SK-N-SH treated with all-trans-retinoic acid at 6 μM for 48 hours (cell line): Measurements from ENCODE around the gene AMER2.

ENCODE experiments used
- ATAC-seq: fragments of 200-7000 bp; cut with Tn5 transposase; 3 replicates; pipeline ENCODE4 v1.9.1; 2020; ENCODE audit warnings: mild to moderate bottlenecking, moderate library complexity
- ARNTL ChIP-seq: fragments of 450-650 bp; formaldehyde crosslinking; IDR thresholded peaks from 2 replicates; pipeline ENCODE4 v1.5.0; 2020; ENCODE audit warnings: low read depth, mild to moderate bottlenecking, moderate library complexity, borderline replicate concordance
- BACH2 ChIP-seq: fragments of 250-450 bp; sonication (Bioruptor Pico); IDR thresholded peaks from 2 replicates; pipeline ENCODE4 v1.9.0; 2021; ENCODE audit warnings: mild to moderate bottlenecking, borderline replicate concordance
- CSDC2 ChIP-seq: fragments of 250-450 bp; sonication (Bioruptor Pico); IDR thresholded peaks from 2 replicates; pipeline ENCODE4 v1.5.0; 2020; ENCODE audit warnings: mild to moderate bottlenecking, moderate library complexity
- CSRNP3 ChIP-seq: fragments of 250-450 bp; sonication (Bioruptor Pico); IDR thresholded peaks from 2 replicates; pipeline ENCODE4 v1.5.1; 2021; ENCODE audit warnings: mild to moderate bottlenecking, moderate library complexity
- ESRRG ChIP-seq: fragments of 250-450 bp; sonication (Bioruptor Pico); IDR thresholded peaks from 2 replicates; pipeline ENCODE4 v1.6.1; 2021; ENCODE audit warnings: mild to moderate bottlenecking
- GLIS3 ChIP-seq: fragments of 250-450 bp; sonication (Bioruptor Pico); IDR thresholded peaks from 2 replicates; pipeline ENCODE4 v1.5.0; 2020; ENCODE audit warnings: mild to moderate bottlenecking, moderate library complexity
- ISL1 ChIP-seq: fragments of 250-450 bp; sonication (Bioruptor Pico); IDR thresholded peaks from 2 replicates; pipeline ENCODE4 v2.1.2; 2022; ENCODE audit warnings: mild to moderate bottlenecking, moderate library complexity
- OSR1 ChIP-seq: fragments of 250-450 bp; sonication (Bioruptor Pico); IDR thresholded peaks from 2 replicates; pipeline ENCODE4 v1.8.0; 2022; ENCODE audit warnings: moderate library complexity, mild to moderate bottlenecking, inconsistent platforms
- POU6F1 ChIP-seq: fragments of 250-450 bp; sonication (Bioruptor Pico); IDR thresholded peaks from 2 replicates; pipeline ENCODE4 v1.8.0; 2021; ENCODE audit warnings: low read depth, mild to moderate bottlenecking, moderate library complexity, borderline replicate concordance
- PPARA ChIP-seq: fragments of 250-450 bp; sonication (Bioruptor Pico); IDR thresholded peaks from 2 replicates; pipeline ENCODE4 v1.5.0; 2020; ENCODE audit warnings: mild to moderate bottlenecking, borderline replicate concordance
- RARB ChIP-seq: fragments of 250-450 bp; sonication (Bioruptor Pico); IDR thresholded peaks from 2 replicates; pipeline ENCODE4 v1.8.0; 2021; ENCODE audit warnings: mild to moderate bottlenecking, moderate library complexity
- SNAI2 ChIP-seq: fragments of 250-450 bp; sonication (Bioruptor Pico); IDR thresholded peaks from 2 replicates; pipeline ENCODE4 v1.5.0; 2020; ENCODE audit warnings: mild to moderate bottlenecking, moderate library complexity
- TCF4 ChIP-seq: fragments of 250-450 bp; sonication (Bioruptor Pico); IDR thresholded peaks from 2 replicates; pipeline ENCODE4 v1.8.0; 2021; ENCODE audit warnings: mild to moderate bottlenecking, moderate library complexity, borderline replicate concordance
- TOX ChIP-seq: fragments of 250-450 bp; sonication (Bioruptor Pico); IDR thresholded peaks from 2 replicates; pipeline ENCODE4 v1.8.0; 2021; ENCODE audit warnings: mild to moderate bottlenecking, moderate library complexity, borderline replicate concordance
- TSHZ2 ChIP-seq: fragments of 250-450 bp; sonication (Bioruptor Pico); IDR thresholded peaks from 2 replicates; pipeline ENCODE4 v1.5.0; 2020; ENCODE audit warnings: mild to moderate bottlenecking, moderate library complexity
- ZC3H10 ChIP-seq: fragments of 250-450 bp; sonication (Bioruptor Pico); IDR thresholded peaks from 2 replicates; pipeline ENCODE4 v1.5.1; 2021; ENCODE audit warnings: mild to moderate bottlenecking, moderate library complexity
- ZFP3 ChIP-seq: fragments of 250-450 bp; sonication (Bioruptor Pico); IDR thresholded peaks from 2 replicates; pipeline ENCODE4 v1.5.0; 2020; ENCODE audit warnings: mild to moderate bottlenecking, moderate library complexity
- ZFP30 ChIP-seq: fragments of 450-650 bp; formaldehyde crosslinking; IDR thresholded peaks from 2 replicates; pipeline ENCODE4 v1.5.0; 2022; ENCODE audit warnings: mild to moderate bottlenecking, moderate library complexity
- ZNF565 ChIP-seq: fragments of 450-650 bp; formaldehyde crosslinking; conservative IDR thresholded peaks from 2 replicates; pipeline ENCODE4 v1.5.0; 2020; ENCODE audit warnings: low read depth, mild to moderate bottlenecking, moderate library complexity
- ZNF70 ChIP-seq: fragments of 450-650 bp; formaldehyde crosslinking; IDR thresholded peaks from 2 replicates; pipeline ENCODE4 v1.5.0; 2020; ENCODE audit warnings: mild to moderate bottlenecking, moderate library complexity
- ZNF8 ChIP-seq: fragments of 450-650 bp; formaldehyde crosslinking; IDR thresholded peaks from 2 replicates; pipeline ENCODE4 v1.5.0; 2020; ENCODE audit warnings: mild to moderate bottlenecking, moderate library complexity
- TF ChIP-seq, protein P1 (sequence below): fragments of 250-450 bp; sonication (Bioruptor Pico); IDR thresholded peaks from 2 replicates; pipeline ENCODE4 v1.8.0; 2020; ENCODE audit warnings: mild to moderate bottlenecking, moderate library complexity, borderline replicate concordance
- TF ChIP-seq, protein P2 (sequence below): fragments of 250-450 bp; sonication (Bioruptor Pico); IDR thresholded peaks from 2 replicates; pipeline ENCODE4 v1.5.1; 2020; ENCODE audit warnings: low read depth, mild to moderate bottlenecking, moderate library complexity

Gene AMER2

GRCh38 chr13:25178070-25178469 lies 6.0 kb upstream of the AMER2 start:
- TF ChIP-seq ARNTL (CRISPR knock-in tag) (no peak), SNAI2 (CRISPR knock-in tag) (no peak), TOX (no peak), BACH2 (CRISPR knock-in tag) (no peak), TCF4 (no peak), OSR1 (CRISPR knock-in tag) (no peak), ISL1 (CRISPR knock-in tag) (no peak), TSHZ2 (CRISPR knock-in tag) (no peak), ZNF565 (CRISPR knock-in tag) (no peak), ZNF8 (CRISPR knock-in tag) (no peak), CSDC2 (CRISPR knock-in tag) (no peak), ZC3H10 (CRISPR knock-in tag) (no peak), PPARA (no peak), POU6F1 (CRISPR knock-in tag) (no peak), GLIS3 (CRISPR knock-in tag) (no peak), RARB (CRISPR knock-in tag) (no peak), CSRNP3 (no peak), ZNF70 (no peak), ZFP30 (CRISPR knock-in tag) (no peak)
- TF ChIP-seq, protein P1, sequence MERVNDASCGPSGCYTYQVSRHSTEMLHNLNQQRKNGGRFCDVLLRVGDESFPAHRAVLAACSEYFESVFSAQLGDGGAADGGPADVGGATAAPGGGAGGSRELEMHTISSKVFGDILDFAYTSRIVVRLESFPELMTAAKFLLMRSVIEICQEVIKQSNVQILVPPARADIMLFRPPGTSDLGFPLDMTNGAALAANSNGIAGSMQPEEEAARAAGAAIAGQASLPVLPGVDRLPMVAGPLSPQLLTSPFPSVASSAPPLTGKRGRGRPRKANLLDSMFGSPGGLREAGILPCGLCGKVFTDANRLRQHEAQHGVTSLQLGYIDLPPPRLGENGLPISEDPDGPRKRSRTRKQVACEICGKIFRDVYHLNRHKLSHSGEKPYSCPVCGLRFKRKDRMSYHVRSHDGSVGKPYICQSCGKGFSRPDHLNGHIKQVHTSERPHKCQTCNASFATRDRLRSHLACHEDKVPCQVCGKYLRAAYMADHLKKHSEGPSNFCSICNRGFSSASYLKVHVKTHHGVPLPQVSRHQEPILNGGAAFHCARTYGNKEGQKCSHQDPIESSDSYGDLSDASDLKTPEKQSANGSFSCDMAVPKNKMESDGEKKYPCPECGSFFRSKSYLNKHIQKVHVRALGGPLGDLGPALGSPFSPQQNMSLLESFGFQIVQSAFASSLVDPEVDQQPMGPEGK (CRISPR knock-in tag), result no peak
- no peak for ATAC-seq

GRCh38 chr13:25177636-25178035 lies 5.5 kb upstream of the AMER2 start:
- ATAC-seq, result no peak
- TF ChIP-seq ZFP3 (CRISPR knock-in tag), result no peak
- TF ChIP-seq OSR1 (CRISPR knock-in tag), result no peak
- no peak for TF ChIP-seq ZFP30 (CRISPR knock-in tag)
- TF ChIP-seq TCF4, result no peak
- TF ChIP-seq, protein P2, sequence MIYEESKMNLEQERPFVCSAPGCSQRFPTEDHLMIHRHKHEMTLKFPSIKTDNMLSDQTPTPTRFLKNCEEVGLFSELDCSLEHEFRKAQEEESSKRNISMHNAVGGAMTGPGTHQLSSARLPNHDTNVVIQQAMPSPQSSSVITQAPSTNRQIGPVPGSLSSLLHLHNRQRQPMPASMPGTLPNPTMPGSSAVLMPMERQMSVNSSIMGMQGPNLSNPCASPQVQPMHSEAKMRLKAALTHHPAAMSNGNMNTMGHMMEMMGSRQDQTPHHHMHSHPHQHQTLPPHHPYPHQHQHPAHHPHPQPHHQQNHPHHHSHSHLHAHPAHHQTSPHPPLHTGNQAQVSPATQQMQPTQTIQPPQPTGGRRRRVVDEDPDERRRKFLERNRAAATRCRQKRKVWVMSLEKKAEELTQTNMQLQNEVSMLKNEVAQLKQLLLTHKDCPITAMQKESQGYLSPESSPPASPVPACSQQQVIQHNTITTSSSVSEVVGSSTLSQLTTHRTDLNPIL (CRISPR knock-in tag), result no peak
- TF ChIP-seq ZNF8 (CRISPR knock-in tag), result no peak
- TF ChIP-seq ESRRG (CRISPR knock-in tag), result no peak
- TF ChIP-seq ISL1 (CRISPR knock-in tag), result no peak
- TF ChIP-seq RARB (CRISPR knock-in tag), result no peak
- no peak for TF ChIP-seq ZNF565 (CRISPR knock-in tag)
- no peak for TF ChIP-seq SNAI2 (CRISPR knock-in tag)
- TF ChIP-seq CSDC2 (CRISPR knock-in tag), result no peak
- no peak for TF ChIP-seq GLIS3 (CRISPR knock-in tag)
- no peak for TF ChIP-seq ARNTL (CRISPR knock-in tag)
- no peak for TF ChIP-seq BACH2 (CRISPR knock-in tag)
- TF ChIP-seq CSRNP3, result no peak
- TF ChIP-seq TOX, result no peak
- TF ChIP-seq ZNF70, result no peak
- TF ChIP-seq POU6F1 (CRISPR knock-in tag), result no peak
- no peak for TF ChIP-seq ZC3H10 (CRISPR knock-in tag)
